ENCODE results near the gene CLCN3.
"Not testable (repeated sequence)": the region's sequence is repeated elsewhere in the genome, so short reads cannot be mapped to it uniquely, and the experiment has no call there.

Gene CLCN3

DNA sequence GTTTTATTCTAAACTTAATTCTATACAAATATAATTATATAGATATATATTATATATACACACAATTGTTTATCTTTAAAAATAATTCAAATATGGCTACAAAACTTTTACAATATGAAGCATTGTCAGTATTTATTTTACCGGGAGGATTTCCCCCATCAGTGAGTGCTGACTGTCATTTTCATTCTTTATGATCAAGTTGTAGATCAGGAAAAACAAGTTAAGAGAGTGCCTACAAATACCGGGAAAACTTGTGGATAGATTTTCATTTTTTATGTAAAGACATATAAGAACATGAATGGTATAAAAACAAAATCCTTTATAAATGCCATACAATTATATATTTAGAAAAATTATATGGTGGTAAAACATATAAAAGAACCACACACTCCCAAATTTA is 37.8 kb downstream of the CLCN3 start:
- no peak for DNase-seq

DNA sequence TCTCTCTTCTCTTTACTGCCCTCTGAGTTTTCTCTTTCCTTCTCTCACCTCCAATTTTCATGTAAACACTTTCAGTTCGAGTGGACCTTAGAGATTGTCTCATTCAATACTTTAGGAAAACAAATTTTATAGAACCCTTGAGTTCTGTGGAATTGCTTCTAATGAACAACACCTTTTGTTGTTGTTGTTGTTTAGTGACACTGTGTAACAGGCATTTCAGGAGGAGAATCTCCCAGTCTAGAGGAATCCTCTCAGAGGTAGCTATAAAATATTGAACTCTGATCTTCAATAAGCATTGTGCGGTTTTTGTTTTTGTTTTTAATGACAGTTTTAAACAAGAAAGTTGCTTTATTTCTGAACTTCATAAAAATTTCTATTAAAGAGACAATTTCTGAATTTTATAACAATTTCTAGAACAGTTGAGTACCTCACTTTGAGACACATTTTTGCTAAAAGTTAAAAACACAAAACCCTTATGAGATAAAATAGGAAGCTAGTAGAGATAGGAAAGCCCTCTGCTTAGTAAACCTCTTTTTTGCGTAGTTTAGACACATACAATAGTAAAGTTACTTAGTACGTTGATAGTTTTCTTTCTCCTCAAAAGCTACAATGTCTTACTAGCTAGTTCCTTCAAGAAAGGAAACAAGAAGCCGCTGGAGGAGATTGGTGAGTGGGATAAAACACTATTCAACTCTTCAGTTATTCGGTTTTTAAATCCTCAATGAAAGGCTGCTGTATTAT is 38.8 kb downstream of the CLCN3 start:
- DNase-seq: no peak

DNA sequence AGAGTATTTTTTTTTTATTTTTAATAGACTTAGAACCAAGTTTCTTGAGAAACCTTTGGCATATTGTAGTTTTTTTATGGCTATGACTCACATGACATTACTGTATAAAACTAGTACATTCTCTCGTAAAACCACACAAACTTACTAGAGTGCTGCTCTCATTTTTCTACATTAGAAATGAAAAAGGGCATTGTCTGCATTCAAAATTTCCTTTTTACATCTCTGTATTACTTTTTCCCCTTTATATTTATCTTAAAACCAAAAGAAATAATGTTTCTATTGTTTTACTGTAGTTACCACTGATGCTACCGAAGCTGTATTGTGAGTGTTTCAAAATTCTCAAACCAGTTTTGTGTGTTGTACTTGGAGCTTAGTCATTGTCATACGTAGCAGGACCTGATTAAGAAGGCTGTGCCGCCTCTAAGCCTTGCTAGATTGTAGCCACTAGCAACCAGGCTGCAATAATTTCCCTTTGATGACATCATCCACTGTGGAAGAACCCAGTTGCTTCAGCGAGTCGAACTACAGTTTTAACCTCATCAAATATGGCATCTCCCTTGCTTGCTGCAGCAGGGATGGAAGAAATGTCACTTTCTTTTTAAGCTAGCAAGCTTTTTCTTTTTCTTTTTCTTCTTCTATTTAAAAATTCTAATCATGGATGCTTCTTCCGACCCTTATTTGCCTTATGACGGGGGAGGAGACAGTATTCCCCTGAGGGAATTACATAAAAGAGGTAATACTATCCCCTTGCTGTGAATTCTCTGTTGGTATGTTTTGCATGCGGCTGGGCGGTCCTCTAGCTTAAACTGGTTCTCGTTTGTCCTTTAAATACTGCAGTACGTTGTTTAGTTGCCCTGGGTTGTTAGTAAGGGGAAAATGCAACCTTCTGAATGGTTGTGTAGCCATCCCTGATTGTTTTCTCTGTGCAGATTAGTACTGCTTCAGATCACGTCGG is 39.6 kb downstream of the CLCN3 start:
- peak; percentile 87 for DNase-seq

DNA sequence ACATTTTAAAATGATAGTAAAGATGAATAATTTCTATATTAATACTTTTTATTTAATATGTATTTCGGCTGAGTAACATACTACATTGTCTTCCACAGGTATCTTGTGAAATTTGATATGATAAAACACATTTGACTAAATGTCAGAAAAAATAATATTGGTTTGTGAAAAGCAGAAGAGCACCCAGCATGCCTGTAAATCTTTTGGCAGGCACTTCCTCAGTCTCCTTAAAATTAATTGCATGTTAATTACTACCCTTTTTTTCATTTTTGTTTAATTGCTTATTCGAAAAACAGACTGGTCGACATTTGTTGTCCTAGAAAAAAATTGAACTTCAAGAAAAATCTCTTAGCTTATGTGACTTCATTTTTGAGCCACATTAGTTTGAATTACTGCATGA is 40.6 kb downstream of the CLCN3 start:
- DNase-seq: no peak

GRCh38 chr4:169661761-169662160 is 41.4 kb downstream of the CLCN3 start:
- no peak for DNase-seq

DNA sequence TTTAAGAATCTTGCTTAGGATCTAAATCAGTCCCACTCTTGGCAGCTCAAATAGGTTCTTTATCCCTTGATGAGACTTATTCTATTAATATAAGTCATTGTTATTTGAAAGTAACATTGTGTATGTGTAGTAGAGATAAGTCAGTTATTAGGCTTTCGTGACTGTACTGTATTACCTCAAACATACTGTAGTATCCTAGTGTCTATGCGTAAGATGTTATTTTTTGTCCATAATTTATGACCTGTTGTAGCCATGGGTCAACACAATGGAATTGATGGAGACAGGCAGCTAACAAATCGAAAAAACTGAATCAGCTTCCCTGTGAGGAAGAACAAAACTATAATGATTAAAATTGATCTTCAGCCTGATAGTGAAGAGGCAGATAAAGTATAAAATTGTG is 41.8 kb downstream of the CLCN3 start:
- no peak for DNase-seq

DNA sequence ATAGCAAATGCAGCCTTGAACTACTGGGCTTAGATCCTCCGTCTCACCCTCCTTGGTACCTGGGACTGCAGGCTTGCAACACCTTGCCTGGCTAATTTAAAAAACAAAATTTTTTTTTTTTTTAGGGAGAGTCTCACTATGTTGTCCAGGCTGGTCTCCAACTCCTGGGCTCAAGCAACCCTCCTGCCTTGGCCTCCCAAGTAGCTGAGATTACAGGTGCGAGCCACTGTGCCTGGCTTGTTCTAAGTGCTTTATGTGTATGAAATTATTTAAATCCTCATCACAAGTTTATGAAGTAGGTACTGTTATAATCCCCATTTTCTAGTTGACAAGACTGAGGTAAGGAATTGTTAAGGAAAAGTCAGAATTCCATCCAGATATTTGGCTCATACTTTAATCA is 43.0 kb downstream of the CLCN3 start:
- no peak for DNase-seq

- no peak for DNase-seq
Measured at GRCh38 chr4:169663831-169664230, 43.5 kb downstream of the CLCN3 start.

DNA sequence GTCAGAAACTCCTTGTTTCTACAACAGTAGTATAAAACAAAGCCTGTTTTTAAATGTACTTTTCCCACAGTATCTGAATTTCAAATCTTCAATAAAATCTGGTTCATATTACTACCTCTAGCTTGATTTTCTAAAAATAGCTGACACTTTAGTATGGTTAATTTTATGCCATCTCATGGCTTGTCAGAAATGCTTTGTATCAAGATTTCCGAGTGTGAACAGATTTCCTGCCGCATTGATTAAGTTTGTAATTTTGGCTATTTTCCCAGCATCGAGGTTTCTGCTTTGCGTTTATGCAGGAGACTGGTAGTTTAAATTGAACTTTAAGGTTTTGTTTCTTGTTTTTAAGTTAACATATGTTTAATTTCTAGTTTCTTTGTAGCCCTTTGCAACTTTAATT is 44.2 kb downstream of the CLCN3 start:
- no peak for DNase-seq

DNA sequence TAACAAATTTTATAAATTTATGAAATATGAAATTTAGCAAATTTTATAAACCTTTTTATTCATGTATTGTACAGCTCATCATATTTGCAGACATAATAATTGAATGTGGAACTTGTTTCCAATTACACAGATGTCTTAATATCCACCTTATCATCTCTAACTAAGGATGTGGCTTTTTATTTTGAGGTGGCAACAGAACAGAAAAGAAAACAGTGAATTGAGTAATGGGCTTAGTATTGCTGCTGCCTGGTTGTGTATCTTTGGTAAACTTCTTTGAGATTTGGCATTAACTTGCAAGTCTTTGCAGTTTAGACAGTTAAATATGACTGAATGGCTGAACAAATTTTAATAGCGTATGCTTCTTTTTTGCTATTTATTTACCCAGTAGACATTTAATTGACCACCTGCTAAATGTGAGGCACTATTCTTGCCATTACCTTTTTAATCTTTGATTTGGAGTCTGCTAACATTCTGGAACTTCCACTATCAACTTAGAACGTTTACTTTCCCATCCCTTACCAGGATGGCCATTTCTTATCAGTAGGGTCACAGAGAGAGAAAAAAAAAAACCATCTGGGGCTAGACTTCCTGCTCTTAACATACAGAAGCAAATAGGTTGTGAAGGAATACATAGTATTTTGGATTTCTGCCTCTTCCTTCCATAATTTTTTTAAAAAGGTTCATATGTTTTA is 44.8 kb downstream of the CLCN3 start:
- no peak for DNase-seq

GRCh38 chr4:169668069-169668721 is 47.8 kb downstream of the CLCN3 start:
- DNase-seq: no peak

DNA sequence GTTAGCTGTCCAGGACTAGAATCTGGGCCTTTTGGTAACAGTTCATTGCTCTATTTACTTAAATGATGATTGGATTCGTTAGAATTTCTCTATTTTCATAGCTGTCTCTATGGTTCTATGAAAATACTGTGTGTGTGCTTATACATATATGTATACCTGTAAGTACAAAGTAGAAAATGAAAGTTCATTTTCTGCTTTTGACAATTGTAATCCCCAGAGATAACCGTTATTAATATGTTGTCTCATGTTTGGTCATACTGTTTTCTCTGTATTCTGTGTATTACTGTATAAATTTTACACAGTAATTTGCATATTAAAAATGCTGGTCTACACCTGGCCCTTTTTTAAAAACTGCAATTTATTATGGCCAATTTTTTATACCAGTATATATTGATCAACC is 55.4 kb downstream of the CLCN3 start:
- DNase-seq: no peak

DNA sequence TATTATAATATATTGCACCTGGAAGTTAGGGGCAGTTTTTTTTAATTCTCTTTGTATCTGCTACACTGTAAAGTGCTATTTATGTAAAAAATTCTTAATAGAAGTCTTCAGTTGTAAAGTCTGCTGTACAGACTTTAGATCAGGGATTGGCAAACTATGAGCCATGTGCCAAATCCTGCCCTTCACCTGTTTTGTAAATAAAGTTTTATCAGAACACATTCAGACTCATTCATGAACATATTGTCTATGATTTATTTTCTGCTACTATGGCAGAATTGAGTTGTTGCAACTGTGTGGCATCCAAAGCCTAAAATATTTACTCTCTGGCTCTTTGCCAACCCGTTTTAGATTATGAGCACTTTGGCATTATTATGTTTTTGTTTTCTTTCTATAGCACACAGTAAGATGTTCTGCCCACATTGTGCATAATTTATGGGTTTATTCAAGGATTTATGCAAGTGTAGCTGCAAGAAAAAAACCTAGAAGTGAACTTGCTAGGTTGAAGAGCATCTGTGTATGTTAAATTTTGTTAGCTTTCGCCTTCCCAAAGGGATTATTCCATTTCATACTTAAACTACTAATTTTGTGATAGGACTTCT is 56.9 kb downstream of the CLCN3 start:
- no peak for DNase-seq

- not testable (repeated sequence) for DNase-seq
Measured at GRCh38 chr4:169678486-169678885, 58.1 kb downstream of the CLCN3 start.

GRCh38 chr4:169678951-169679591 is 58.7 kb downstream of the CLCN3 start:
- DNase-seq: not testable (repeated sequence)

GRCh38 chr4:169682372-169683047 is 62.1 kb downstream of the CLCN3 start:
- no peak for DNase-seq

DNA sequence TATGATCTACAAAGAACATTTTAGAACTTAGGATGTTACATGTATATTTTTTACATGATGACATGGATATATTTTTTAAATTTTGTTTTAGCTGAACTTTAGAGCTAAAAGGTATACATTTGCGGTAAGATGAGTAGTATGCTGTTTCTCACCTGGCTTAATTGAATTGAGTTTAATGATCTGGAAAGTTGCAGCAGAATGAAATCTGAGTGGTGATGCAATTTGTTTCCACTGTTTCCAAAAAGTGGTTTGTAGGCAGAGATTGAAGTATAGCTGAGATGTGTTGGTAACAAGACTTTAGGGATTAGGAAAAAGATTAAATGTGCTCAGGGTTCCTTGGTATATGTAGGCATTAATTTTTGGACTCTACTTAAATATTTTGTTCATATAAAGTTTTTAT is 69.3 kb downstream of the CLCN3 start:
- no peak for DNase-seq

- no peak for DNase-seq
Measured at GRCh38 chr4:169690787-169691186, 70.4 kb downstream of the CLCN3 start.

GRCh38 chr4:169698331-169698730 is 78.0 kb downstream of the CLCN3 start:
- DNase-seq: no peak

DNA sequence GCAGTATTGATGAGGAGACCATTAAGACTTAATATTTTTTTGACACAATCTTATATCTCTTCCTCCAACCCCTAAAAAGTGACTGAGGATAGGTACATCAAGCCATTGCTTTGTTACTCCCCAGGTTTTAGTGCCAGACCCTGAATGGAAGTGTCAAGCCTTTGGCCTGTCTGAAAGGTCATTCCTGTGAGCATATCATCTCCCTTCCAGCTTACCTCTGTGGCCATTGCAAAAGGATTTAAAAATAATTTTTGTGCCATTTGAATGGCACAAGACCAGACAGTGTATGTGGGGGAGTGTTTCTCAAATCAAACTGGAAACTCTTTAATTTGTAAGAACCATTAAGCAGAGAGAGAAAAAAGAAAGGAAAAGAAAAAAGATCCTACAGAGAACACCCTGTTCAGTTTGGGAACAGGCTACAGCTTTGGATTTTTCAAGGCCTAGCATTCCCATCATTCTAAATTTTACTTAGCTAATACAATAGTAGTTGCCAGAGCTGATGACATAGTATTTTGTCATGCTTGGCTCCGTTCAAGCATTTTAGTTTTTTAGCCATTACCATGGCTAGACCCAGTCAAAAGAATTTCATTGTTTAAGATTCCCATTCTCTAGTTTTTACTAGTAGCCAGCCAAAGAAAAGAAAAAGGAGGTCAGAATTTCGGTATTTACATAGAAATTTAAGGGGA is 87.7 kb downstream of the CLCN3 start:
- DNase-seq: no peak

DNA sequence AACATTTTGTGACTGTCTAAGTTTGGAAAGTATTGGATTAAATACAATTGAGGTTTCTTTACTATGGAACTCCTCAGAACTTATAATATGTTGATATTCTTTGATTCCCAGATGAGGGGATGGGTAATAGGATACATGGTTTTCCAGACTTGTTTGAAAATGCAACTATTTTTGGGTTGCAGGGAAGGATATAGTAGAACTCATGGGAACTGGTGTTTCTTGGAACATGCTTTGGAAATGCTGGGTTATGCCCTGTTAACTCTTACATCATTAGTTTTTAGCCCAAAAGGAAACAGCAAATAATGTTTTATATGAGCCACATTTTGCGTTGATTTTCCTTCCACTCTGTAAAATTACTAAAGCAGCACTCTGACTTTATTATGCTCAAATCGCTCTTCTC is 95.4 kb downstream of the CLCN3 start:
- no peak for DNase-seq

All from CD4-positive, alpha-beta T cell treated with Interleukin-15 for 1 hour (primary cell).